ENCODE measurements around the gene KLF15. TPM values are rescaled to one million over a fixed set of nuclear protein-coding genes. Genes with fewer than 3 reads are reported as not detected.
A peak's percentile ranks its signal among the peaks of the same experiment; 100 is the strongest.

KLF15 gene
- total RNA-seq, 1 donor from 2014 or later = 0.14 TPM

GRCh38 chr3:126345641-126346460, 11.4 kb downstream of the KLF15 start:
- Mint-ChIP-seq H3K4me3 (ENCODE audit: low read depth) (no peak overlapping the region), H3K4me1 (ENCODE audit: low read depth) (no peaks in the 10 kb centered on the region)

GRCh38 chr3:126345231-126345630, 12.0 kb downstream of the KLF15 start:
- intact Hi-C loops (cut with micrococcal nuclease) = no loop called here
- H3K27me3 Mint-ChIP-seq (ENCODE audit: low read depth) = no peaks in the 10 kb centered on the region
- DNase-seq (ENCODE audit: low spot score) = no peak
- no peaks in the 10 kb centered on the region for H3K36me3 Mint-ChIP-seq (ENCODE audit: low read depth)
- H3K4me1 Mint-ChIP-seq (ENCODE audit: low read depth) = no peaks in the 10 kb centered on the region
- H3K27ac Mint-ChIP-seq = no peak overlapping the region
- H3K4me3 Mint-ChIP-seq (ENCODE audit: low read depth) = no peak overlapping the region
- H3K9me3 Mint-ChIP-seq = no peaks in the 10 kb centered on the region

More at GRCh38 chr3:126345641-126346460, 11.4 kb downstream of the KLF15 start:
- intact Hi-C loops (cut with micrococcal nuclease) = no loop called here
- Mint-ChIP-seq H3K36me3 (ENCODE audit: low read depth) (no peaks in the 10 kb centered on the region), H3K27ac (no peak overlapping the region), H3K9me3 (no peaks in the 10 kb centered on the region), H3K27me3 (ENCODE audit: low read depth) (no peaks in the 10 kb centered on the region)
- DNase-seq (ENCODE audit: low spot score) = peak; percentile 5

GRCh38 chr3:126344380-126345041, 12.7 kb downstream of the KLF15 start:
- peak; percentile 4 for DNase-seq (ENCODE audit: low spot score)
- Mint-ChIP-seq H3K4me3 (ENCODE audit: low read depth) (no peak overlapping the region), H3K27me3 (ENCODE audit: low read depth) (no peaks in the 10 kb centered on the region), H3K27ac (no peak overlapping the region), H3K4me1 (ENCODE audit: low read depth) (no peaks in the 10 kb centered on the region), H3K9me3 (no peaks in the 10 kb centered on the region), H3K36me3 (ENCODE audit: low read depth) (no peaks in the 10 kb centered on the region)
- intact Hi-C loops (cut with micrococcal nuclease) = no loop called here

- no peaks in the 10 kb centered on the region for H3K36me3 Mint-ChIP-seq (ENCODE audit: low read depth)
- no peak for DNase-seq (ENCODE audit: low spot score)
- no peaks in the 10 kb centered on the region for H3K9me3 Mint-ChIP-seq
- intact Hi-C loops (cut with micrococcal nuclease) = no loop called here
- no peaks in the 10 kb centered on the region for H3K27me3 Mint-ChIP-seq (ENCODE audit: low read depth)
- no peaks in the 10 kb centered on the region for H3K4me1 Mint-ChIP-seq (ENCODE audit: low read depth)
- H3K4me3 Mint-ChIP-seq (ENCODE audit: low read depth) = no peak overlapping the region
- H3K27ac Mint-ChIP-seq = no peak overlapping the region
Observed at GRCh38 chr3:126343649-126344035, 13.6 kb downstream of the KLF15 start.

- no peak overlapping the region for H3K4me3 Mint-ChIP-seq (ENCODE audit: low read depth)
- H3K36me3 Mint-ChIP-seq (ENCODE audit: low read depth) = no peaks in the 10 kb centered on the region
- H3K27me3 Mint-ChIP-seq (ENCODE audit: low read depth) = no peaks in the 10 kb centered on the region
- H3K9me3 Mint-ChIP-seq = no peaks in the 10 kb centered on the region
- no peak for DNase-seq (ENCODE audit: low spot score)
- no peaks in the 10 kb centered on the region for H3K4me1 Mint-ChIP-seq (ENCODE audit: low read depth)
- H3K27ac Mint-ChIP-seq = no peak overlapping the region
- intact Hi-C loops (cut with micrococcal nuclease) = no loop called here
Observed at GRCh38 chr3:126342991-126343648, 14.1 kb downstream of the KLF15 start.

- Mint-ChIP-seq H3K27me3 (ENCODE audit: low read depth) (no peaks in the 10 kb centered on the region), H3K4me3 (ENCODE audit: low read depth) (no peak overlapping the region), H3K4me1 (ENCODE audit: low read depth) (no peaks in the 10 kb centered on the region), H3K27ac (no peak overlapping the region), H3K36me3 (ENCODE audit: low read depth) (no peaks in the 10 kb centered on the region), H3K9me3 (no peaks in the 10 kb centered on the region)
- DNase-seq (ENCODE audit: low spot score) = no peak
- intact Hi-C loops (cut with micrococcal nuclease) = no loop called here
Observed at GRCh38 chr3:126342211-126342610, 15.0 kb downstream of the KLF15 start.

GRCh38 chr3:126341755-126342150, 15.5 kb downstream of the KLF15 start:
- no peak overlapping the region for H3K4me3 Mint-ChIP-seq (ENCODE audit: low read depth)
- no peaks in the 10 kb centered on the region for H3K9me3 Mint-ChIP-seq
- no peaks in the 10 kb centered on the region for H3K36me3 Mint-ChIP-seq (ENCODE audit: low read depth)
- H3K27ac Mint-ChIP-seq = no peak overlapping the region
- no peaks in the 10 kb centered on the region for H3K4me1 Mint-ChIP-seq (ENCODE audit: low read depth)
- no peaks in the 10 kb centered on the region for H3K27me3 Mint-ChIP-seq (ENCODE audit: low read depth)
- intact Hi-C loops (cut with micrococcal nuclease) = no loop called here
- peak; percentile 1 for DNase-seq (ENCODE audit: low spot score)

GRCh38 chr3:126340943-126341754, 16.1 kb downstream of the KLF15 start:
- Mint-ChIP-seq H3K9me3 (no peaks in the 10 kb centered on the region), H3K27me3 (ENCODE audit: low read depth) (no peaks in the 10 kb centered on the region), H3K27ac (no peak overlapping the region), H3K36me3 (ENCODE audit: low read depth) (no peaks in the 10 kb centered on the region), H3K4me1 (ENCODE audit: low read depth) (no peaks in the 10 kb centered on the region), H3K4me3 (ENCODE audit: low read depth) (no peak overlapping the region)
- peak; percentile 2 for DNase-seq (ENCODE audit: low spot score)
- intact Hi-C loops (cut with micrococcal nuclease) = no loop called here

- Mint-ChIP-seq H3K36me3 (ENCODE audit: low read depth) (no peaks in the 10 kb centered on the region), H3K4me3 (ENCODE audit: low read depth) (no peak overlapping the region), H3K9me3 (no peaks in the 10 kb centered on the region), H3K27me3 (ENCODE audit: low read depth) (no peaks in the 10 kb centered on the region), H3K4me1 (ENCODE audit: low read depth) (no peaks in the 10 kb centered on the region), H3K27ac (no peak overlapping the region)
- DNase-seq (ENCODE audit: low spot score) = no peak
- intact Hi-C loops (cut with micrococcal nuclease) = no loop called here
Observed at GRCh38 chr3:126340596-126340942, 16.6 kb downstream of the KLF15 start.

- H3K36me3 Mint-ChIP-seq (ENCODE audit: low read depth) = no peaks in the 10 kb centered on the region
- intact Hi-C loops (cut with micrococcal nuclease) = no loop called here
- H3K9me3 Mint-ChIP-seq = no peaks in the 10 kb centered on the region
- DNase-seq (ENCODE audit: low spot score) = no peak
- H3K4me3 Mint-ChIP-seq (ENCODE audit: low read depth) = no peak overlapping the region
- no peaks in the 10 kb centered on the region for H3K4me1 Mint-ChIP-seq (ENCODE audit: low read depth)
- no peaks in the 10 kb centered on the region for H3K27me3 Mint-ChIP-seq (ENCODE audit: low read depth)
- no peak overlapping the region for H3K27ac Mint-ChIP-seq
Observed at GRCh38 chr3:126340081-126340511, 17.1 kb downstream of the KLF15 start.

GRCh38 chr3:126339466-126339865, 17.7 kb downstream of the KLF15 start:
- Mint-ChIP-seq H3K9me3 (no peaks in the 10 kb centered on the region), H3K27ac (no peak overlapping the region), H3K36me3 (ENCODE audit: low read depth) (no peaks in the 10 kb centered on the region), H3K4me3 (ENCODE audit: low read depth) (no peak overlapping the region), H3K27me3 (ENCODE audit: low read depth) (no peaks in the 10 kb centered on the region), H3K4me1 (ENCODE audit: low read depth) (no peaks in the 10 kb centered on the region)
- intact Hi-C loops (cut with micrococcal nuclease) = no loop called here
- DNase-seq (ENCODE audit: low spot score) = no peak

GRCh38 chr3:126338790-126339288, 18.4 kb downstream of the KLF15 start:
- Mint-ChIP-seq H3K27ac (no peak overlapping the region), H3K4me3 (ENCODE audit: low read depth) (no peak overlapping the region), H3K27me3 (ENCODE audit: low read depth) (no peaks in the 10 kb centered on the region), H3K4me1 (ENCODE audit: low read depth) (no peaks in the 10 kb centered on the region), H3K9me3 (no peaks in the 10 kb centered on the region), H3K36me3 (ENCODE audit: low read depth) (no peaks in the 10 kb centered on the region)
- intact Hi-C loops (cut with micrococcal nuclease) = no loop called here
- DNase-seq (ENCODE audit: low spot score) = no peak

All from activated T-helper 2 cell treated with anti-CD3 and anti-CD28 coated beads, Interferon-gamma antibody, Interleukin-2, Interleukin-4, amounts not matched to agents 10 μg/mL and 5 μg/mL and 100 μg/mL, durations not matched to agents 14 hours and 24 hours and 36 hours (primary cell).